CD4-positive, alpha-beta T cell treated with Interleukin-1 beta for 1 hour (primary cell): ENCODE data around the gene AKR1A1.
"Not testable (repeated sequence)": the region's sequence is repeated elsewhere in the genome, so short reads cannot be mapped to it uniquely, and the experiment has no call there.

ENCODE experiments used
- DNase-seq, 2 donors: peaks; one replicate each; pipeline ENCODE4 v3.0.0-alpha.2; 2020 to 2022

The AKR1A1 gene

DNA sequence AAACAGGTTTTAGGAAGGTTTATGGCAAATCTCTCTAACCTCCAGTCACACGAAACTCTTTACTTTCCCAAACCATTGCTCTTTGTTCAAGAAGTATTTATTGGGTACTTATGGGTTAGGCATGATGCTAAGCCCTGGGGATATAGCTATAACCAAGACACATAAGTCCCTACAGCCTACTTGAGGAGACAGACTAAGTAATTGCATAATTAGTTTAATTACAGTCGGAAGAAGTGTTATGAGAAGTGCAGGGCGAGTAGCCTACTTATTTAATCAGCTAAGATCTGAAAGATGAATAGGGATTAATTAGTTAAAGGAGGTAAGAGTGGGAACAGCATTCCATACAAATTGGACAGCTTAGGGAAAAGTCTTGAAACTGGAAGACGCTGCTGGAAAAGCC lies 20.0 kb downstream of the AKR1A1 start:
- DNase-seq: no peak

DNA sequence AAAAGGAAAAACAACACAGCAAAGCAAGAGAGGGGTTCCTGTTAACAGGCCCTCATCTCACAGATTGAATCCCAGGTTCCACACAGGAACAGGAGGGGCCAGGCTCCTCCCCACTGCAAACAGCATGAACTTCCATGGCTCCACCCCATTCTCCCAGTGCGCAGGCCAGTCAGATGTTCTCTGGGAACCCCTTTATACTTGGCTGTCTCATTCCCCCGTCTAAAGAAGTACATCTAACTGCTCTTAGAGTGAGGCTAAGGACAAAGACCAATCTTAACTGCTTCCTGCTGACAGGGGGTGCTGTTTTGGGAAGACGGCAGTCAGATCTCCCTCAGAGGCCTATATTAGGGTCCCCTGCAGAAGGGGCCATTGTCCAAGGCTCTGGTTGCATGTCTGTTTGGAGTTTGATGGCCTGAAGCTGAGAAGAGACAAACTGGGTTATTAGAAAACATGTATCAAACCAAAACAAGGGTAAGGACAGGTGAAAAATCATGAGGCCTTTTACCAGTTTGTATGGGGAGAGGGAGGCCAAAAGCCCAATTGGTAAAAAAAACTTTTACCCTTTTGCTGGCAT lies 22.7 kb downstream of the AKR1A1 start:
- DNase-seq: no peak

DNA sequence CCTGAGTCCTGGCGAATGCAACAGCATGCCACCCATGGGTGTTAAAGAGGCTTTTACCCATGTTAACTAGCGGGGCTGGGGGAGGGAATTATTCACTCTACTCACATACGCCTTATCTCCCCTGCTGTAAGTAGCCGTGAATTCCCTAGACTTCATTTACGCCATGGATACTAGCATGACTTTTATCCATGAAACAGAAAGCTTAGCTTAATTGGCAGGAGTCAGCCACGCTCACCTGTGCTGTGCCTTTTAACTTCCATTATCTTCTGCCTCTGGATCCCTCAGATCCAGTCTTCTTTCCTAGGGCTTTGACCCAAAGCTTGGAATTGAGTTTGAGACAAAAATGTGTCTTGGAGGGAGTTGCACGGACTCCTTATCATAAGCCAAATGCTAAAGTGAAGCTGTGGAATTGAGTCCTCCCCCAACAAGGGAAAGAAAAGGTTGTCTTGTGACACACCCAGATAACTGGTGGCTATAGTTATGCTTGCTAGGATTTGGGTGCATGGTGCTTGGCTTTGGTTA lies 23.5 kb downstream of the AKR1A1 start:
- DNase-seq: no peak

DNA sequence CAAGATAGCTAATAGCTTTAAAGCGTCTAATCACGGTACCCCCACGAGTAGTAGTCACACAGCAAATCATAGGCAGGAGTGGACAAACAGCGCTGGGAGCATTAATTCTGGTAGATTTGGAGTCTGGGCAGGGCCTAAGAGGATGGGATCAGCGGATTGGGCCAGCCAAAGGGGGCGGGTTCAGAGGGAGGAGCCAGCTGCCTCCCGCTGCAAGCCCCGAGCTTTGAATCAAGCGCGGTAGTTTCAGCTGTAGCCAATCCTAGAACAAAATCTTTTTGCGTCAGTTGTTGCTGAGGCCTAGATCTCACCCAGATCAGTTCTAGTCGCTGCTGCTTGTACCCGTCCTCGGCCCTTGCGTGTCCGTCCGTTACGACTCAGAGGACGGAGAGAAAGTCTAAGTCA lies 32.6 kb downstream of the AKR1A1 start:
- DNase-seq: peak; percentile 97

DNA sequence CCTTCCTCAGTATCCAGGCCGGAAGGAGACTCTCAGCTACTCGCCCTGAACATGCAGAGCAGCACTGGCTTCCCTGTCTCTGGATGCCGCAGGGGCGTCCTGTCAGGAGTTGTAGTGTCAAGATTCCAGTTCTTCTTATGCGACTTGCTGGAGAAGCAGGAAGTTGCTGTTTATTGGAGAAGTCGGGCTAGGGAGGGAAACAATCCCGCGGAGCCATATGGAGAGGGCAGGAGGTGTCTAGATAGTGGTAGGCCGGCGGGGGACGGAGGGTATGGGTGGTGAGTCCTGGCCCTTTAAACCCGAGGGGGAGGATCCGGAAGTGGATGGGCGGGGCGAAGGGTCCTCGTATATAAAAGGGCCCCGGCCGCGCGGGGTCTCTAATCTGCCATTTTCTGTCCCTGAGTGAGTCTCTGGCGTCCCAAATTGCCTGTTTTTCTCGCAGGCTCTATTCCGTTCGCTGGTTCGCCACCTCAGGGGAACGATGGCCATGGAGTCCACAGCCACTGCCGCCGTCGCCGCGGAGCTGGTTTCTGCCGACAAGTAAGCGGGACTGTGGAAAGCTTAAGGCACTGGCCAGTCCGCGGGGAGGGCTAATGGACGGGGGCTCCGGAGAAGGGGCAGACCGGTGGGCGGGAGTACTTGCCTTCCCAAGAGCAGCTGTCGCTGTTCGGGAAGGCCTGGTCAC lies 33.2 kb downstream of the AKR1A1 start, which contains the start of gene NASP:
Gene NASP, plus strand, starts transcription at position 376 of the 685 bp plus-strand sequence. Its CDS starts 106 bp downstream, at position 482.
- peak; percentile 89 to 94 for DNase-seq

DNA sequence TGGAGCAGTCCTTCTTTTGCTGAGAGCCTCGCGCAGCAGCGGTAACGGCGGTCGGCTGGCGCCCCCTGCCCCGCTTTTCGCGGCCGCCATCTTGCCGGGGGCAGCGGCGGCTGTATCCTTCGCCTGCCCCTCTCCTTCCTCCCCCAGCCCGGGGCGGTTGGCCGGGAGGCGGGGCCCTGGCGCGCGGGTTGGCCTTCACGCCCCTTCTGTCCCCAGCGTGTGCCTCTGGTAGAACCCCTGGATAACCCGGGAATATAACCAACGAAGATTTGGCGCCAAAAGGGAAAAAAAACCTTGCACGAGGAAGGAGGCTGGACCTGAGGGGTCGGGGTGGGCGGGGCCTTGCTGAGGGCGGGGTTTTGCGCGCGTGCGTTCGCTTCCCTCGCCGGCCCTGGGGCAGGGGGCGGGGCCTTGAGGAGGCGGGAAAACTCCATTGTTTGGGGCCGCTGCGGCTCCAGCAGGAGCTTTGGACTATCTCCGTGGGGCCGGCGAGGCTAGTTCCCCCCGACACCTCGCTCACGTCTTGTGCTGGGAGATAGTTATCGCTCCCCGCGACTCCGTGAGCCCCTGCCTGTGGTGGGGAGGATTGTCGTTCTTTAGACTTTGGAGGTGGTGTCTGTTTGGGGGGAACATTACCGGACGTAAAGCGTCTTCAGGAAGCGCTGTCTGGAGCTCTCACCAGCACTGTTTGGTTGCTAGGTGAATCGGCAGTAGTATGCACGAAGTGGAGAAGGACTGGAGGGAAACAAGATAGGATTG lies 33.9 kb downstream of the AKR1A1 start:
- peak; percentile 82 to 86 for DNase-seq

DNA sequence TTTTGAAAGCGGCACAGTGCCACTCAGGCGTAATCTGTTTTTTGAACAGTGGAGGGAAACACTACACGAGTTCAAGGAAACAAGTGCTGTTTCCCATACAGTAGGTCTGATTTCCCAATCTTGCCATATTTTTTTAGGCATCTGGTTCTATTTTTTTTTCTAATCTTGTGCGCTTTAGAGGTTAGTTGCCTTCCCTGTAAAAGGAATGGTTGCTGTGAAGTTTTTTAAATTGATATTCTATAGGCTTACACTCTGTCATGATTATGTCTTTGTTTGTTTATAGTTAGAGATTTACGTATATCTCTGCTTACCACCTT lies 34.4 kb downstream of the AKR1A1 start:
- DNase-seq: no peak

DNA sequence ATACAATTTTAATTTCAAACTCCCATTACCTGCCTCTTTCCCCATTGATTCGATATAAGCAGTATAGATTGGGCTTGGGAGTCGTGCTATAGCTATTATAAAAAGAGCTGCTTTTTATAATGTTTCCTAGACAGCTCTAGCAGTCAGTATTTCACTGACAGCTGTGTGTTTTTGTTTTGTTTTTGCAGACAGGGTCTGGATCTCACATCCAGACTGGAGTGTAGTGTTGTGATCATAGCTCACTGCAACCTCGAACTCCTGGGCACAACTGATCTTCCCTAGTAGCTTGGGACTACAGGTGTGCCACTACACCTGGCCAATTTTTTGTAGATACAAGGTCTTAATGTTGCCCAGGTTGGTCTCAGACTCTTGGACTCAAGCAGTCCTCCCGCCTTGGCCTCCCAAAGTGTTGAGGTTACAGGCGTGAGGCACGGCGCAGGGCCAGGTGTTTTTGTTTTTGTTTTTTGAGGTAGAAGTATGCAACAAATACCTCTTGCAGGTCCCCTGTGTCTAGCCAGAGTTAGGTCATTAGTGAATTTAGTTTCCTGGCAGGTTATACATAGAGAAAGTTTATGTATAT lies 35.0 kb downstream of the AKR1A1 start:
- no peak for DNase-seq

DNA sequence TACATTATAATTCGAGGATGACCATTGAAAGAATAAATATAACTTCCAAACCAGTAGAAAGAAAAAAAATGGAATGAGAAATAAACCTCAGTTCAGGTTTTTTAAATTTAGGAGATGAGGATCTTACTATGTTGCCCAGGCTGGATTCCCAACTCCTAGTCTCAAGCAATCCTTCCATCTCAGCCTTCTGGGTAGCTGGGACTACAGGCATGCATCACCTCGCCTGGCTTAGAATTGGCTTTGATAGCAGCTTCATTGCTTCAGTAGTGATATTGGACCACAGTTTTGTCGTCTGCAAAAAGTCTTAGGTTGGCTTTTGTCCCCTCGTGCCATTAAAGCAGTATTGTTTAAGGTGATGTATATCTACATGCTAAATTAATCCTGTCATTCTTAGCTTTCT lies 36.1 kb downstream of the AKR1A1 start:
- DNase-seq: no peak

DNA sequence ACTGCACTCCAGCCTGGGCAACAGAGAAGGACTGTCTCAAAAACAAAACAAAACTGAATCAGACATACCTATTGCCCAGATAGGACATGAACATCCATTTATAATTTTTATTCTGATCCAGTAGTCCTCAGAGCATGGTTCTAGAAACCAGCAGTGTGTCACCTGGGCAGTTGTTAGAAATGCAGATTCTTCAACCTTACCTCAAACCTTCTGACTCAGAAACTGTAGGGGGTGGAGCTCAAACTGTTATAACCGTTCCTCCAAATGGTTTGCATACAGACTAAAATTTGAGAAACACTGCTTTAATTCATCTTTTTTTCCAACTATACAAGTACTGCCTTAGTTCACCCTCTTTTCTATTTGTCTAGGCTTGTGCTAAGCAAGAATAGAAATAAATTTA lies 39.2 kb downstream of the AKR1A1 start:
- no peak for DNase-seq

DNA sequence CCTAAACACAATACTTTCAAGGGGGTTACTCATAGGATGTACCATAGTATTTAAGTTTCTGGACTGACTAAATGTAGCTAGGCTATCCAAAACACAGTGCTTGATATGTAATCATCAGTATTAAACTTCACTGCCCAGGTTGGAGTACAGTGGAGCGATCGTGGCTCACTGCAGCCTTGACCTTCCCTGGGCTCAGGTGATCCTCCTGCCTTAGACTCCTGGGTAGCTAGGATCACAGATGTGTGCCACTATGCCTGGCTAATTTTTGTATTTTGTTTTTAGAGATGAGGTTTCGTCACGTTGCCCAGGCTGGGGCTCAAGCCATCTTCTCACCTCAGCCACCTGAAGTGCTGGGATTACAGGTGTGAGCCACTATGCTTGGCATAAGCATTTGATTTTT lies 43.8 kb downstream of the AKR1A1 start:
- no peak for DNase-seq

DNA sequence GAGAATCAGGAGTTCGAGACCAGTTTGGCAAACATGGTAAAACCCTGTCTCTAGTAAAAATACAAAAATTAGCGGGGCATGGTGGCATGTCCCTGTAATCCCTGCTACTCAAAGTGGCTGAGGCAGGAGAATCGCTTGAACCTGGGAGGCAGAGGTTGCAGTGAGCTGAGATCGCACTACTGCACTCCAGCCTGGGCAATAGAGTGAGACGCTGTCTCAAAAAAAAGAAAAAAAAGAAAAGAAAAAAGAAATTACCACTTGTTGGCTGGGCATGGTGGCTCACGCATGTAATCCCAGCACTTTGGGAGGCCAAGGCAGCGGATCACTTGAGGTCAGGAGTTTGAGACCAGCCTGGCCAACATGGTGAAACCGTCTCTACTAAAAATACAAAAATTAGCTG lies 46.1 kb downstream of the AKR1A1 start:
- not testable (repeated sequence) for DNase-seq

DNA sequence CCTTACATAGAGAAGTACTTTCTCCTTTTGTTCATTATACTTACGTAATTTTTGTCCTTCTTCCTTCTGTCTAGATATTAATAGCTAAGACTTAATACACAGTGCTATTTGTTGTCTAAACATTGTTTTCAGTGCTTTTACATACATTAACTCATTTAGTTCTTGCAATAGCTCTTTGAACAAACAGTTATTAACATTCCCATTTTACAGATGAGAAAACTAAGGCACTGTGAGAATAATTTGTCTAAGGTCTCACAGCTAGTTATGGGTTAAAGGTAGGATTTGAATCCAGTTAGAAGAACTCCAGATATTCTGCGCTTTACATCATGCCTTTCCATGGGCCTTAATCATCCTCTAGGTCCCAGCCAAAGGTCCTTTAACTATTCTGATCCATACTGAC lies 53.6 kb downstream of the AKR1A1 start:
- no peak for DNase-seq

DNA sequence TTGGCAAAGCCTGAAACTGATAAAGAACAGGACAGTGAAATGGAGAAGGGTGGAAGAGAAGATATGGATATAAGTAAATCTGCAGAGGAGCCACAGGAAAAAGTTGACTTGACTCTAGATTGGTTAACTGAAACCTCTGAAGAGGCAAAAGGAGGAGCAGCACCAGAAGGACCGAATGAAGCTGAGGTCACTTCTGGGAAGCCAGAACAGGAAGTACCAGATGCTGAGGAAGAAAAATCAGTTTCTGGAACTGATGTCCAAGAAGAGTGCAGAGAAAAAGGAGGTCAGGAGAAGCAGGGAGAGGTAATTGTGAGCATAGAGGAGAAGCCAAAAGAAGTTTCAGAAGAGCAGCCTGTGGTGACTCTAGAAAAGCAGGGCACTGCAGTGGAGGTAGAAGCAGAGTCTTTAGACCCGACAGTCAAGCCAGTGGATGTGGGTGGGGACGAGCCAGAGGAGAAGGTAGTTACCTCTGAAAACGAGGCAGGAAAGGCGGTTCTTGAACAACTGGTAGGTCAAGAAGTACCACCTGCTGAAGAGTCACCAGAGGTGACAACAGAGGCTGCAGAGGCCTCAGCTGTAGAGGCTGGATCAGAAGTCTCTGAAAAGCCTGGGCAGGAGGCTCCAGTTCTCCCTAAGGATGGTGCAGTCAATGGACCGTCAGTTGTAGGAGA lies 56.9 kb downstream of the AKR1A1 start:
- no peak for DNase-seq

DNA sequence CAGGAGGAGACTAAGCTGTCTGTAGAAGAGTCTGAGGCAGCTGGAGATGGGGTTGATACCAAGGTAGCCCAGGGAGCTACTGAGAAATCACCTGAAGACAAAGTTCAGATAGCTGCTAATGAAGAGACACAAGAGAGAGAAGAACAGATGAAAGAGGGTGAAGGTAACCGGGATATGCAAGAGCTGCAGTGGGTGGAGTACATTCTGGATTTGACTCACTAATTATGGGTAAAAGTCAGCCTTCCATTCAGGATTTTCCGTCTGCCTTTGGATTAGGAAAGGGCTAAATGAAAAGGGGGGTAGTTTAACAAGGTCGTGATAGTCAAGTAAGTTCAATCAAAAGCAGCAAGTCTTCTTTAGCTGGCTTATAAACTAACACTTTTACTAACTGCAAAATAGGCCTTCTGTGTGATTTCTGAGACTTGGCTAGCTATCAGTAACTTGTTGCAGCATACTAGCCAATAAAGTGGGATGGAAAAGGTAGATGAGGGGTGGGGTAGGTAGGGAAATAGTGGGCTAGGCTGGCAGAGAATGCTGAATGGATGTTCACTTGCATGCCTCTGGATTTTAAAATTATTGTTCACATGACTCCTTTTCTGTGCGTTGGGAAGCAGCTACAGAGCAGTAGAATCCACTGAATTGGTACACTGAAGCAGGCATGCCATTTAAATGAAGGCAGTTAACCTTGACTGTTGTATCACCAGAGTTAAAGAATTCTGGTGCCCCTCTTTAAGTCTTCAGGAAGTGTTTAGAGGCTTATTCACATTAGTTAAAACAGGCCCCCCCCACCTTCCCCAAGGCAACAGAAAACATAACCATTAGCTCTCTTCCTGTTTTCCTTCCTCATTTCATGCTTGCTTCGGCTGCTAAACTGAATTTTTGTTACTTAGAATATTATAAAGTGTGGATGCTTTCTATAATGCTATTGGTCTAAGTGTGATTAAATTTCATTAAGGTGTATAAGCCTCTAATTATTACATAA lies 57.8 kb downstream of the AKR1A1 start:
- DNase-seq: peak in 1 of 2 donors; percentile 33

DNA sequence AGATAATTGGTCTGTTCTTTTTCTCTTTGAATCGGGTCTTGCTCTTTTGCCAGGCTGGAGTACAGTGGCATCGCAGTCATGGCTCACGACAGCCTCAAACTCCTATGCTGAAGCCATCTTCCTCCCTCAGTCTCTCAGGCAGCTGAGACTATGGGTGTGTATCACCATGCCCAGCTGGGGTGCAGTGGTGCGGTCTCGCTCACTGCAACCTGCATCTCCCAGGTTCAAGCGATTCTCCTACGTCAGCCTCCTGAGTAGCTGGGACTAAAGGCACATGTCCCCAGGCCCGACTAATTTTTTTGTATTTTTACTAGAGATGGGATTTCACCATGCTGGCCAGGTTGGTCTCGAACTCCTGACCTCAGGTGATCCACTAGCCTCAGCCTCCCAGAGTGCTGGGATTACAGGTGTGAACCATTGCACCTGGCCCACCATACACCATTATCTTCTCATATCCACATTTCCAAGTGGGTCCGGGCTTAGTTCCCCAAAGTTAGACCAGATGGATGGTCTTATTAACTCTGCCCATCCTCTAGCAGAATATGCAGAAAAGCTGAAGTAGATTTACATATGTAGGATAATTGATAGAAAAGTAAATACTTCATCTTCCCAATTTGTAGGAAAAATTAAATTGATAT lies 60.1 kb downstream of the AKR1A1 start:
- DNase-seq: no peak

DNA sequence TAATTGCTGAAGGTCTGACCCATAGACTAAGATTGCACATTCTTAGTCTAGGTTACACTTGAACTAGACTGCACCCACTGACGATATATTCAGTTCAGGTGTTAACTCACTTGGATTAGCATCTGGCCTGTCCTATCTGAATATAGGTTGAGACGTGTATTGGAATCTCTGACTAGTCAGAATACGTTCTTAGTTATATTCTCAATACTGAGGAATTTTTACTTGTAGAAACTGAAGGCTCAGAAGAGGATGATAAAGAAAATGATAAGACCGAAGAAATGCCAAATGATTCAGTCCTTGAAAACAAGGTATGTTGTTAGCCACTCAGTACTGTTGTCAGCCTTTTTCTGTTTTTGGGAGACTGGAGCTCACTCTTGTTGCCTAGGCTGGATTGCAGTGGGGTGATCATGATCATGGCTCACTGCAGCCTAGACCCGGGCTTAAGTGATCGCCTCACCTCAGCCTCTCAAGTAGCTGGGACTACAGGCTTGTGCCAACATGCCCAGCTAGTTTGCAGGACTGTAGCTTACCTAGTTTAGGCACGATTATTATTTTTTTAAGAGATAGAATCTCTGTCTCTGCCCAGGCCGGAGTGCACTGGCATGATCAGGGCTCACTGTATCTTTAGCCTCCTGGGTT lies 62.4 kb downstream of the AKR1A1 start:
- DNase-seq: no peak

DNA sequence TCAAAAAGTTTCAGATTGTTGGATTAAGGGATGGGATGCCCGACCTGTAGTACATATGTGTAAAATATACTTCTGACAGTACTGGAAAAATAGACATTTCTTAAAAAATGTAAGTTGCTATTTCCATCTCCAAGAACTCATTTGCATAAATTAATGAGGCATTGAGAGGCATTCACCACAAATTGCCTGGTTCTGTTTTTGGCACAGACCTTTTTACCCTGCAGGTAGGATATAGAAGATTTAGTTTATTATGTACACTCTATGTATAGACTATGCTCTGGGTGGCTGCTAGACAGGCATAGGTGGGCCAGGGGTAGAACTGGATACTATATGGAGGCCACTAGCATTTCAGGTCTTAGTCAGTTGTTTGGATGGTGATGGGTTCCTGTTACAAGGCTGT lies 65.3 kb downstream of the AKR1A1 start:
- no peak for DNase-seq

DNA sequence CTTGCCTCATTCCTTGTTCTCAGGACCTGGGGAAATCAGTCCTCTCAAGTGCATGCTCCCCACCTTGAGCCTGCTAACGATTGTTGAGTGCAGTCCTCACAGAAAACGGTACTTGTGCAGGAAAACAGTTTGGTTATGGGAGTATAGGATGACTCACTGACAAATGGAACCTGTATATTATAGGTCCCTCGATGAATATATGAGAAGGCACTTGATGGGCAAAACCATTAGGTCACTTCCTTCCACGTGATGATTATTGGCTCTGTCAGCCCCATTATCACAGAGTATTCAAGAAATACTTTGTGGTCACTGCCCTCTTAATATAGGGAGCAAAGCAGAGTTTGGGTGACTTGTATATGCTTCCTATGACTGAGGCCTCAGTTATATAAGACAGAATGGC lies 67.0 kb downstream of the AKR1A1 start:
- no peak for DNase-seq

DNA sequence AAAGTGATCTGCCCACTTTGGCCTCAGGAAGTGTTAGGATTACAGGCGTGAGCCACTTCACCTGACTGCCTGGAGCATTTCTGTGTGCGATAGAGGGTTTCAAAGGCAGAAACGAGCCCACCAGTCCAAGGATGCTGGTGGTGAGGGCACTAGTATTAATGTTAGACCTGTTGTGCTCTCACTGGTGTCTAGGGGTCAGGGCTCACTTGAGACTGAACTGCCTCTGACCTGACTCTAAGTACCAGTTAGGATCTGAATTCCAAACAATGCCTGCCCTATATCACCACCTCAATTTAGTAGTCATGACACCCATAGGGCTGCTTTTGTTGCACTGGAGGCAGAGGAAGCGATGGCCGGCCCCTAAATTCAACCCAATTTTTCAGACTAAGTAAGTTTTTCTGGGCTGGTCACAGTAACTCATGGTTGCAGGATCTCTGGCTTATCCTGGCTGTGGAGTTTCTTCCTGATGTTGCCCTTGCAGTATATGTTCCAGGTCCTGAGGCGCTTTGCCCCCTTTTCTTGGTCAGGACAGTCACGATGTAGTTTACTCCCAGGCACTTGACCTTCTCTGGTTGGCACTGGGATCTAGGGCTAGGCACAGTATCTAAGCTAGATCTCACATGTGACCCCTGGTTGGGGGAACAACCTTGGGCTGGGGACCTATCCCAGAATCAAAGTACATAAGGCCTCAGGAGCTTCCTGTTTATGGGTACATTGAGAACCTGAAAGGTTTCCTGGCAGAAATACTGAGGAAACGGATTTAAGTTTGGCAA lies 68.7 kb downstream of the AKR1A1 start:
- DNase-seq: no peak
